Neural crest cell (in vitro differentiated cells): ENCODE data around the gene UBE2E1. TPM values are rescaled to one million over a fixed set of nuclear protein-coding genes. Genes with fewer than 3 reads are reported as not detected.
A peak's percentile ranks its signal among the peaks of the same experiment; 100 is the strongest.

ENCODE experiments used
- DNase-seq: peaks from one replicate; pipeline ENCODE4 v3.0.0; 2021; ENCODE audit warnings: low read depth, mixed read lengths, low spot score
- H3K27ac Mint-ChIP-seq: one replicate; pipeline ENCODE4 v1.8.0; 2021; ENCODE audit warnings: mild to moderate bottlenecking, mixed read lengths; ENCODE audit not compliant: unreplicated experiment
- H3K27me3 Mint-ChIP-seq: 2 replicates; pipeline ENCODE4 v1.8.0; 2021; ENCODE audit warnings: low read depth, mild to moderate bottlenecking, mixed read lengths
- H3K36me3 Mint-ChIP-seq: 2 replicates; pipeline ENCODE4 v1.8.0; 2021; ENCODE audit warnings: low read depth, mild to moderate bottlenecking, mixed read lengths
- H3K4me1 Mint-ChIP-seq: 2 replicates; pipeline ENCODE4 v1.8.0; 2021; ENCODE audit warnings: mixed read lengths
- H3K4me3 Mint-ChIP-seq: one replicate; pipeline ENCODE4 v1.8.0; 2021; ENCODE audit warnings: mild to moderate bottlenecking, mixed read lengths
- H3K9me3 Mint-ChIP-seq: 2 replicates; pipeline ENCODE4 v1.8.0; 2021; ENCODE audit warnings: mixed read lengths
- CTCF ChIP-seq: fragments of 200-600 bp; sonication (generic); conservative IDR thresholded peaks from 2 replicates; pipeline ENCODE4 v1.5.0; 2021; ENCODE audit warnings: antibody characterized with exemption, mild to moderate bottlenecking
- total RNA-seq: library from RNA; stranded (reverse); gene quantifications from 2 replicates; pipeline ENCODE4 v1.2.1, GENCODE V29; 2021

The UBE2E1 gene
- total RNA-seq, 1 donor from 2014 or later, result 86.2 TPM

GRCh38 chr3:23761440-23761896, 44.3 kb upstream of the UBE2E1 start:
- Mint-ChIP-seq H3K4me3 (no peak overlapping the region), H3K27ac (no peak overlapping the region), H3K9me3 (no peaks in the 10 kb centered on the region), H3K36me3 (no peaks in the 10 kb centered on the region), H3K27me3 (no peaks in the 10 kb centered on the region), H3K4me1 (peaks cover 37% of the 10 kb centered on the region)
- DNase-seq, result no peak
- TF ChIP-seq CTCF, result peak; percentile 49

GRCh38 chr3:23762214-23762613, 43.5 kb upstream of the UBE2E1 start:
- no peak overlapping the region for H3K27ac Mint-ChIP-seq
- no peak overlapping the region for H3K4me3 Mint-ChIP-seq
- TF ChIP-seq CTCF, result no peak
- peaks cover 33% of the 10 kb centered on the region for H3K4me1 Mint-ChIP-seq
- DNase-seq, result no peak
- H3K36me3 Mint-ChIP-seq, result no peaks in the 10 kb centered on the region
- no peaks in the 10 kb centered on the region for H3K9me3 Mint-ChIP-seq
- H3K27me3 Mint-ChIP-seq, result no peaks in the 10 kb centered on the region

- H3K4me1 Mint-ChIP-seq, result peaks cover 33% of the 10 kb centered on the region
- H3K27ac Mint-ChIP-seq, result peak overlapping the region; percentile 67
- DNase-seq, result no peak
- no peak for TF ChIP-seq CTCF
- H3K4me3 Mint-ChIP-seq, result peak overlapping the region; percentile 6
- H3K27me3 Mint-ChIP-seq, result no peaks in the 10 kb centered on the region
- H3K36me3 Mint-ChIP-seq, result no peaks in the 10 kb centered on the region
- H3K9me3 Mint-ChIP-seq, result no peaks in the 10 kb centered on the region
These were observed 42.8 kb upstream of the UBE2E1 start for GRCh38 chr3:23762759-23763477.

GRCh38 chr3:23764407-23764806, 41.3 kb upstream of the UBE2E1 start:
- no peaks in the 10 kb centered on the region for H3K27me3 Mint-ChIP-seq
- DNase-seq, result no peak
- H3K27ac Mint-ChIP-seq, result no peak overlapping the region
- TF ChIP-seq CTCF, result no peak
- no peak overlapping the region for H3K4me3 Mint-ChIP-seq
- peaks cover 33% of the 10 kb centered on the region for H3K4me1 Mint-ChIP-seq
- H3K9me3 Mint-ChIP-seq, result no peaks in the 10 kb centered on the region
- H3K36me3 Mint-ChIP-seq, result no peaks in the 10 kb centered on the region

- Mint-ChIP-seq H3K36me3 (no peaks in the 10 kb centered on the region), H3K4me1 (peaks cover 9% of the 10 kb centered on the region), H3K9me3 (no peaks in the 10 kb centered on the region), H3K27ac (no peak overlapping the region), H3K4me3 (no peak overlapping the region), H3K27me3 (no peaks in the 10 kb centered on the region)
- TF ChIP-seq CTCF, result no peak
- DNase-seq, result no peak
These were observed 38.2 kb upstream of the UBE2E1 start for GRCh38 chr3:23767546-23767945.
